ENCODE results near the gene LRP5.

The LRP5 gene

GRCh38 chr11:68332186-68332585 lies 19.8 kb downstream of the LRP5 start:
- H3K9me3 ChIP-seq (ENCODE audit: control insufficient read depth in 2 of 2, low read length in 2 of 2): no peaks in the 10 kb centered on the region
- peaks cover 78% of the 10 kb centered on the region for H3K4me1 ChIP-seq (ENCODE audit: control insufficient read depth, insufficient read depth, low read length)
- no peaks in the 10 kb centered on the region for H3K36me3 ChIP-seq (ENCODE audit: control insufficient read depth in 2 of 2, insufficient read depth in 2 of 2, low read length in 2 of 2)
- H3K27ac ChIP-seq (ENCODE audit: low read length): no peak overlapping the region
- no peak overlapping the region for H3K4me3 ChIP-seq (ENCODE audit: low read length in 2 of 2)
- H3K27me3 ChIP-seq (ENCODE audit: control insufficient read depth in 1 of 2, insufficient read depth in 2 of 2, low read length in 2 of 2): no peaks in the 10 kb centered on the region
- H3K9ac ChIP-seq (ENCODE audit: low read length in 2 of 2): no peak overlapping the region

- no peaks in the 10 kb centered on the region for H3K27me3 ChIP-seq (ENCODE audit: control insufficient read depth in 1 of 2, insufficient read depth in 2 of 2, low read length in 2 of 2)
- no peak overlapping the region for H3K27ac ChIP-seq (ENCODE audit: low read length)
- no peaks in the 10 kb centered on the region for H3K9me3 ChIP-seq (ENCODE audit: control insufficient read depth in 2 of 2, low read length in 2 of 2)
- no peak overlapping the region for H3K9ac ChIP-seq (ENCODE audit: low read length in 2 of 2)
- H3K4me1 ChIP-seq (ENCODE audit: control insufficient read depth, insufficient read depth, low read length): peaks cover 79% of the 10 kb centered on the region
- no peaks in the 10 kb centered on the region for H3K36me3 ChIP-seq (ENCODE audit: control insufficient read depth in 2 of 2, insufficient read depth in 2 of 2, low read length in 2 of 2)
- no peak overlapping the region for H3K4me3 ChIP-seq (ENCODE audit: low read length in 2 of 2)
Observed at GRCh38 chr11:68333173-68333572, 20.8 kb downstream of the LRP5 start.

DNA sequence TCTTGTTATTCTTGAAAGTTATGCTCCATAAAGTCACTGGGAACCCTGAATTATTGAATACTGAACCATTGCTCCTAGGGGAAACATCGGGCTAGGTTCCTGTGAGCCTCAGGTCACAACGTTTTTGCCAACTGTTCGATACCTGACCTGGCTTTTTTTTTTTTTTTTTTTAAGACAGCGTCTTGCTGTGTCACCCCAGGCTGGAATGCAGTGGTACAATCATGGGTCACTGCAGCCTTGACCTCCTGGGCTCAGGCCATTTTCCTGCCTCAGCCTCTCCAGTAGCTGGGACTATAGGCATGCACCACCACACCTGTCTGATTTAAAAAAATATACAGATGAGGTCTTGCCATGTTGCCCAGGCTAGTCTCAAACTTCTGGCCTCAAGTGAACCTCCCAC lies 22.5 kb downstream of the LRP5 start:
- Histone ChIP-seq H3K9ac (ENCODE audit: low read length in 2 of 2) (no peak overlapping the region), H3K27ac (ENCODE audit: low read length) (peak overlapping the region; percentile 67), H3K9me3 (ENCODE audit: control insufficient read depth in 2 of 2, low read length in 2 of 2) (no peaks in the 10 kb centered on the region), H3K36me3 (ENCODE audit: control insufficient read depth in 2 of 2, insufficient read depth in 2 of 2, low read length in 2 of 2) (no peaks in the 10 kb centered on the region), H3K4me1 (ENCODE audit: control insufficient read depth, insufficient read depth, low read length) (peaks cover 68% of the 10 kb centered on the region), H3K4me3 (ENCODE audit: low read length in 2 of 2) (no peak overlapping the region), H3K27me3 (ENCODE audit: control insufficient read depth in 1 of 2, insufficient read depth in 2 of 2, low read length in 2 of 2) (no peaks in the 10 kb centered on the region)

DNA sequence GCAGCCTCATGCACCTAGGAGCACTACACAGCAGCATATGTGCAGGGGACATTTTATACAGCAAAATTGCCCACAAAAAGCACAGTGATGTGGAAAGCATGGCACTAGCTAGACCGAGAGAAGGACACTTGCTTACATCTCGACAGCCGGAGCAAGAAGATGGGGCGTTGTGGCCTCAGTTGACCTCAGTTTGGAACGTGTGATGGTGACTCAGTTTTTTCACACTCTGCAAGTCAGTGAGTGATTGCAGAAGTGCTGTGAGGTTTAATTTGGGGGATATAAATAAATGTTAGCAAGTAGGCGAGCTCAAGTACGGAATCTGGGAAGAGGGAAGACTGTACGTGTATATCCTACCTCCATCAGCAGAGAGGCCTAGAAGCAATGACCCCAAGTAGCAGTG lies 23.3 kb downstream of the LRP5 start:
- Histone ChIP-seq H3K27me3 (ENCODE audit: control insufficient read depth in 1 of 2, insufficient read depth in 2 of 2, low read length in 2 of 2) (no peaks in the 10 kb centered on the region), H3K27ac (ENCODE audit: low read length) (peak overlapping the region; percentile 67), H3K9ac (ENCODE audit: low read length in 2 of 2) (no peak overlapping the region), H3K4me3 (ENCODE audit: low read length in 2 of 2) (peak overlapping the region in 1 of 2 donors; percentile 52), H3K4me1 (ENCODE audit: control insufficient read depth, insufficient read depth, low read length) (peaks cover 65% of the 10 kb centered on the region), H3K9me3 (ENCODE audit: control insufficient read depth in 2 of 2, low read length in 2 of 2) (no peaks in the 10 kb centered on the region), H3K36me3 (ENCODE audit: control insufficient read depth in 2 of 2, insufficient read depth in 2 of 2, low read length in 2 of 2) (no peaks in the 10 kb centered on the region)

GRCh38 chr11:68336716-68337115 lies 24.3 kb downstream of the LRP5 start:
- Histone ChIP-seq H3K4me1 (ENCODE audit: control insufficient read depth, insufficient read depth, low read length) (peaks cover 64% of the 10 kb centered on the region), H3K36me3 (ENCODE audit: control insufficient read depth in 2 of 2, insufficient read depth in 2 of 2, low read length in 2 of 2) (no peaks in the 10 kb centered on the region), H3K27me3 (ENCODE audit: control insufficient read depth in 1 of 2, insufficient read depth in 2 of 2, low read length in 2 of 2) (no peaks in the 10 kb centered on the region), H3K9me3 (ENCODE audit: control insufficient read depth in 2 of 2, low read length in 2 of 2) (no peaks in the 10 kb centered on the region), H3K4me3 (ENCODE audit: low read length in 2 of 2) (no peak overlapping the region), H3K9ac (ENCODE audit: low read length in 2 of 2) (no peak overlapping the region), H3K27ac (ENCODE audit: low read length) (peak overlapping the region; percentile 67)

DNA sequence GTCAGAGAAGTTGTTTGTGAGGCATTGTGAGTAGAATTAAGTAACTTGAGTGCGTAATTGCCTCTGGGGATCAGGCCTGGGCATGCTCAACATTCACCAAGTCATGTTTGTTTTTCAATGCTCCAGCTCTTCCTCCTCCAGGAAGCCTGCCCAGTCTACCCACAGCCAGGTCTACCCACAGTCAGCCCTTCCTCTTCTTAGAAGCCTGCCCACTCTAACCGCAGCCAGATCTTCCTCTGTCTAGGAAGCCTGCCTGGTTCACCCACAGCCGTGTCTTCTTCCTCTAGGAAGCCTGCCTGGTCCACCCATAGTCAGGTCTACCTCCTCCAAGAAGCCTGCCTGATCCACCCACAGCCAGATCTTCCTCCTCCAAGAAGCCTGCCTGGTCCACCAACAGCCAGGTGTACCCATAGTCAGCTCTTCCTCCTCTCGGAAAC lies 25.0 kb downstream of the LRP5 start:
- Histone ChIP-seq H3K4me3 (ENCODE audit: low read length in 2 of 2) (peak overlapping the region in 1 of 2 donors; percentile 49), H3K4me1 (ENCODE audit: control insufficient read depth, insufficient read depth, low read length) (peaks cover 64% of the 10 kb centered on the region)

DNA sequence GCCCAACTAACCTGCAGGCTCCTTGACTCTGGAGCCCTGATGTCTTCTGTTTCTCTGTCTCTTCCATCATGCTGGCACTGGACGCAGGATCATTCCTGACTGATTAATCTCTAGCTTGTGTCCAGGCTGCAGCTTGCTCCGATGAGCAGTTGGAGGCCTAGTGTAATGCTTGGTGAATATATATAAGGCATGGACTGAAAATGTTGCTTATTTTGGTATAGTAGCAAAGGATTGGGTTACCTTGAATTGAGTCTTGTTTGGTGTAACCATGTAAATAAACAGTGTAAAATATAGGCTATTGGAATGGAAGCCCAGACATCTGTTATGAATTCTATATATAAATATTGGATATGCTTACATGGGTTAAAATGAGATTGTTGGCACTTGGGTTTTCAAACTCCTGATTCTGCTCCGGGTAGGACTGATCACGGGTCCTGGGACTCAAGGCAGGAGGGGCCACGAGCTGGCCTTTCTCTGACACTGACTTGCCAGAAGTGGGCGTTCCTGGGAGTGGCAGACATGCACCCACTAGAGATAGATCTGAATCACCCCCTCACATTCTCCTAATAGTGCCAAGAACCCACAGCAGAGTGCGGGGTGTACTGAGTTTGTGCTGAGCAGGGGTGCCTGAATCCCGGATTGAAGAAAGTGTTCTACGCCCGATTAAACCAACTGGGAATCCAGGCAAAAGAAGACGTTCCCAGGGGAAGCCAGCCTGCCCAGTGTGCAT lies 25.8 kb downstream of the LRP5 start:
- H3K4me1 ChIP-seq (ENCODE audit: control insufficient read depth, insufficient read depth, low read length): peaks cover 66% of the 10 kb centered on the region
- peak overlapping the region; percentile 67 for H3K27ac ChIP-seq (ENCODE audit: low read length)
- no peaks in the 10 kb centered on the region for H3K36me3 ChIP-seq (ENCODE audit: control insufficient read depth in 2 of 2, insufficient read depth in 2 of 2, low read length in 2 of 2)
- H3K27me3 ChIP-seq (ENCODE audit: control insufficient read depth in 1 of 2, insufficient read depth in 2 of 2, low read length in 2 of 2): no peaks in the 10 kb centered on the region
- peak overlapping the region in 1 of 2 donors; percentile 49 for H3K4me3 ChIP-seq (ENCODE audit: low read length in 2 of 2)
- no peak overlapping the region for H3K9ac ChIP-seq (ENCODE audit: low read length in 2 of 2)
- no peaks in the 10 kb centered on the region for H3K9me3 ChIP-seq (ENCODE audit: control insufficient read depth in 2 of 2, low read length in 2 of 2)

More for the DNA sequence above, 25.0 kb downstream of the LRP5 start:
- H3K36me3 ChIP-seq (ENCODE audit: control insufficient read depth in 2 of 2, insufficient read depth in 2 of 2, low read length in 2 of 2): no peaks in the 10 kb centered on the region
- H3K27ac ChIP-seq (ENCODE audit: low read length): peak overlapping the region; percentile 67
- H3K9me3 ChIP-seq (ENCODE audit: control insufficient read depth in 2 of 2, low read length in 2 of 2): no peaks in the 10 kb centered on the region
- H3K9ac ChIP-seq (ENCODE audit: low read length in 2 of 2): peak overlapping the region in 1 of 2 donors; percentile 29
- H3K27me3 ChIP-seq (ENCODE audit: control insufficient read depth in 1 of 2, insufficient read depth in 2 of 2, low read length in 2 of 2): no peaks in the 10 kb centered on the region

GRCh38 chr11:68340003-68340767 lies 27.8 kb downstream of the LRP5 start:
- Histone ChIP-seq H3K4me3 (ENCODE audit: low read length in 2 of 2) (no peak overlapping the region), H3K27ac (ENCODE audit: low read length) (peak overlapping the region; percentile 37), H3K4me1 (ENCODE audit: control insufficient read depth, insufficient read depth, low read length) (peaks cover 73% of the 10 kb centered on the region), H3K27me3 (ENCODE audit: control insufficient read depth in 1 of 2, insufficient read depth in 2 of 2, low read length in 2 of 2) (no peaks in the 10 kb centered on the region), H3K36me3 (ENCODE audit: control insufficient read depth in 2 of 2, insufficient read depth in 2 of 2, low read length in 2 of 2) (no peaks in the 10 kb centered on the region), H3K9me3 (ENCODE audit: control insufficient read depth in 2 of 2, low read length in 2 of 2) (no peaks in the 10 kb centered on the region), H3K9ac (ENCODE audit: low read length in 2 of 2) (no peak overlapping the region)

DNA sequence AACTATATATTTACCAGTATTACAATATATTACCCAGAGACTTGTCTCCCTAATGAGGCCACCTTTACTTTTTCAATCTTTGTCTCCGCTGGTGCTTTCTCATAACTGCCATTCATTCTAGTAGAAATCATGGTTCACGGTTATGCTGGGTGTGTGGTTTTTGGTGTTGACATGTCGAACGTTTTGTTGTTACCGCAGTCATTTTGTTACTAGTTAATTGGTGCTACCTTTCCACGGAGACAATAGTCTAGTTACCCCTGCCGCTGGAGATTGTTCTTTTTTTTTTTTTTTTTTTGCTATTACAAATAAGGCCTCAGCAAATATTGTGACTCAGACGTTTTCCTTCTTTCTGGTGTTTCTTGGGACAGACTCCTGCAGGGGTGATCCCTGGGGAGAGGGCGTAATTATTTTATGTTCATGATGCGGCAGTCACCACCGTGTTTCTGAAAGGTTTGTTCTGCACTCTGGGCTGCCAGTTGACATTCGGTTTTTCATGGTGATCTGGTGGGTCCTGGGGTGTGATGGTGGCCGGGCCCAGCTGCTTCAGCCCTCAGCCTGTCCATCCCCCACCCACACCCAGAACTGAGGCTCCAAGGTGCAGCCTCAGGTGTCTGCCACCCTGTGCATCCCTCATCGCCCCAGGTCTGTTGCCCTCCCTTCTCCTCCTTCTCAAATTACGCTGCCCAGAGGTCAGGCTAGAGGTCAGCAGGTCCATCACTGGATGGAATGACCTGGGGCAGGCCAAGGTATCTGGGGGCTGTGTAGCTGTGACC lies 28.6 kb downstream of the LRP5 start:
- H3K4me3 ChIP-seq (ENCODE audit: low read length in 2 of 2): no peak overlapping the region
- H3K36me3 ChIP-seq (ENCODE audit: control insufficient read depth in 2 of 2, insufficient read depth in 2 of 2, low read length in 2 of 2): no peaks in the 10 kb centered on the region
- no peaks in the 10 kb centered on the region for H3K27me3 ChIP-seq (ENCODE audit: control insufficient read depth in 1 of 2, insufficient read depth in 2 of 2, low read length in 2 of 2)
- no peaks in the 10 kb centered on the region for H3K9me3 ChIP-seq (ENCODE audit: control insufficient read depth in 2 of 2, low read length in 2 of 2)
- peaks cover 66% of the 10 kb centered on the region for H3K4me1 ChIP-seq (ENCODE audit: control insufficient read depth, insufficient read depth, low read length)
- H3K27ac ChIP-seq (ENCODE audit: low read length): peak overlapping the region; percentile 85
- H3K9ac ChIP-seq (ENCODE audit: low read length in 2 of 2): no peak overlapping the region

DNA sequence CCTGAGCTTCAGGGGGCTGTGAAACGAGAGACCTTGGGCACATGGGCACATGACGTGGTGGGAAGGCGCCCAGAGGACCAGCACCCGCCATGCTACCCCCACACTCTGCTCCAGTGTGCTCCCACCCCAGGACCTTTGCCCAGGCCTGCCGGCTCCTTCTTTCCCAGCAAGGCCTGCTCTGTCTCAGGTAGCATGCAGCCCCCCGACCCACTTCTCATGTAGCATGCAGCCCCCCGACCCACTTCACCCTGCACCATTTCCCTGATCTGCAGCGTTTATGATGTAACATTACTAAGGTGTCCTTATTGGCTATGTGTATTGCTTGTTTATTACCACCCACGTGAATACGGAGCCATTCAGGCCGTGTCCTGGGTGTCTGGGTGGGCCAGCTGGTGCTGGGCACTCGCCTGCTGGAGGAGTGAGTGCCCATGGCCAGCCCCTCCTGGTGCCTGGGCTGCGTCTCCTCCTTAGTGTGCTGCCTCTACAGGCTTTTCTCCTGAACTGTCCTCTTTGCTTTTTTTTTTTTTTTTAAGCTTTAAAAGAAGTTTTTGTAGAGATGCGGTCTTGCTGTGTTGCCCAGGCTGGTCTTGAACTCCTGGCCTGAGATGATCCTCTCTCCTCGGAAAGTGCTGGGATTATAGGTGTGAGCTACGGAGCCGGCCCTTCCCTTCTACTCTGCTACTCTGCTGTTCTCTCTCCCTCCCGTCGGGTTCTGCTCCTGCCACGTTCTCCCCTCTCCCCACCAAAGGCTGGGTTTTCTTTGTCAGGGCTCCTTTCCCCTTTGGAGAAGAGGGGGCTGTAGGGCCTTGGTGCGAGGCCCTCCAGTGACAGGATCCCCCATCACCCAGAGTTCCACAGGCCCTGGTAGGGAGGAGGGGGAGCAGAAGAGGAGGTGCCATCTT lies 29.4 kb downstream of the LRP5 start:
- H3K9ac ChIP-seq (ENCODE audit: low read length in 2 of 2): peak overlapping the region; percentile 36 to 56
- no peaks in the 10 kb centered on the region for H3K9me3 ChIP-seq (ENCODE audit: control insufficient read depth in 2 of 2, low read length in 2 of 2)
- H3K36me3 ChIP-seq (ENCODE audit: control insufficient read depth in 2 of 2, insufficient read depth in 2 of 2, low read length in 2 of 2): no peaks in the 10 kb centered on the region
- peak overlapping the region in 1 of 2 donors; percentile 40 for H3K4me3 ChIP-seq (ENCODE audit: low read length in 2 of 2)
- peaks cover 66% of the 10 kb centered on the region for H3K4me1 ChIP-seq (ENCODE audit: control insufficient read depth, insufficient read depth, low read length)
- peak overlapping the region; percentile 85 for H3K27ac ChIP-seq (ENCODE audit: low read length)
- no peaks in the 10 kb centered on the region for H3K27me3 ChIP-seq (ENCODE audit: control insufficient read depth in 1 of 2, insufficient read depth in 2 of 2, low read length in 2 of 2)
